HCT116 (cell line): Measurements from ENCODE around the gene GRHL1. TPM values are rescaled to one million over a fixed set of nuclear protein-coding genes. Genes with fewer than 3 reads are reported as not detected.

Experiments used
- ATAC-seq: fragments of 200-7000 bp; cut with Tn5 transposase; 2 replicates; pipeline ENCODE4 v1.9.1; 2020; ENCODE audit warnings: mild to moderate bottlenecking, moderate library complexity
- BruUV-seq: library from RNA; stranded (reverse); fragments of 400-500 nt; replicated peaks from 2 replicates; lab custom pipeline; 2021; lab: Mats Ljungman, UMichigan
- CTCF ChIA-PET: fragments of 300-600 bp; sonication (Branson Sonifier 250); formaldehyde crosslinking; loops from one replicate; lab custom pipeline; 2021; ENCODE audit warnings: antibody characterized with exemption; lab: Charles Lee
- POLR2A ChIA-PET: fragments of 300-600, 350-600 bp; sonication (Branson Sonifier 250); formaldehyde crosslinking; loops from one replicate; lab custom pipeline; 2021; ENCODE audit warnings: antibody characterized with exemption; lab: Charles Lee
- RAD21 ChIA-PET, 2 experiments: fragments of 300-600 bp; sonication (Branson Sonifier 250); formaldehyde crosslinking; loops; one replicate each; lab custom pipeline; 2023; ENCODE audit warnings: low total read pairs in 2 of 2; ENCODE audit not compliant: uncharacterized antibody in 2 of 2, unreplicated experiment in 2 of 2, low non-redundant PET in 1 of 2; lab: Charles Lee
- DNase-seq: peaks from one replicate; pipeline ENCODE4 v3.0.0-alpha.2; 2010; ENCODE audit warnings: low read depth, low spot score
- H2AFZ ChIP-seq: fragments of 200-600 bp; shearing (Covaris generic), sonication (generic); 2 replicates; pipeline ENCODE4 v1.6.1; 2017; ENCODE audit warnings: low read depth, mixed run types, mixed read lengths, antibody characterized with exemption, low read length; ENCODE audit not compliant: poor library complexity, severe bottlenecking
- H3K27ac ChIP-seq: 2 replicates; pipeline ENCODE4 v1.5.1; 2012; ENCODE audit warnings: low read depth, low read length
- H3K27me3 ChIP-seq: fragments of 200-600 bp; sonication (generic); 2 replicates; pipeline ENCODE4 v1.6.1; 2016; ENCODE audit warnings: mixed run types, low read length, mixed read lengths; ENCODE audit not compliant: insufficient read depth
- H3K36me3 ChIP-seq, 2 experiments: fragments of 200-500 bp in 1 of 2; fragments of 200-600 bp in 1 of 2; sonication (Bioruptor generic) in 1 of 2; sonication (generic) in 1 of 2; 2 replicates each; pipeline versions ENCODE4 v1.5.1 to v1.6.1; 2014 to 2016; ENCODE audit warnings: low read length in 2 of 2, inconsistent platforms in 1 of 2, mixed read lengths in 1 of 2, mixed run types in 1 of 2; ENCODE audit not compliant: insufficient read depth in 2 of 2, control insufficient read depth in 1 of 2
- H3K4me1 ChIP-seq, 2 experiments: fragments of 200-600 bp in 1 of 2; sonication (generic) in 1 of 2; 2 replicates each; pipeline versions ENCODE4 v1.5.1 to v1.6.1; 2012 to 2017; ENCODE audit warnings: low read length in 2 of 2, inconsistent platforms in 1 of 2, mild to moderate bottlenecking in 1 of 2, mixed read lengths in 1 of 2, mixed run types in 1 of 2, moderate library complexity in 1 of 2; ENCODE audit not compliant: insufficient read depth in 2 of 2, control insufficient read depth in 1 of 2
- H3K4me2 ChIP-seq: fragments of 200-600 bp; sonication (generic); 2 replicates; pipeline ENCODE4 v1.6.1; 2017; ENCODE audit warnings: mixed run types, low read length, mixed read lengths
- H3K4me3 ChIP-seq, 2 experiments: fragments of 200-600 bp in 1 of 2; sonication (generic) in 1 of 2; replicated peaks in 1 of 2; 2 replicates each; pipeline ENCODE4 v1.5.1; 2011 to 2016; ENCODE audit warnings: low read length in 2 of 2, control low read depth in 1 of 2, low read depth in 1 of 2, mild to moderate bottlenecking in 1 of 2, mixed read lengths in 1 of 2, mixed run types in 1 of 2
- H3K79me2 ChIP-seq: fragments of 200-600 bp; sonication (generic); 2 replicates; pipeline ENCODE4 v1.6.1; 2017; ENCODE audit warnings: mild to moderate bottlenecking, mixed run types, low read length, moderate library complexity, mixed read lengths; ENCODE audit not compliant: insufficient read depth
- H3K9ac ChIP-seq: fragments of 200-600 bp; sonication (generic); 2 replicates; pipeline ENCODE4 v1.6.1; 2016; ENCODE audit warnings: low read length, mixed read lengths
- H3K9me2 ChIP-seq: fragments of 200-600 bp; sonication (generic), shearing (Covaris generic); 2 replicates; pipeline ENCODE4 v1.6.1; 2017; ENCODE audit warnings: mixed run types, mild to moderate bottlenecking, moderate library complexity; ENCODE audit not compliant: insufficient read depth
- H3K9me3 ChIP-seq, 2 experiments: fragments of 200-500 bp in 1 of 2; fragments of 200-600 bp in 1 of 2; sonication (Bioruptor generic) in 1 of 2; sonication (generic) in 1 of 2; 2 replicates each; pipeline ENCODE4 v1.6.1; 2014 to 2017; ENCODE audit warnings: low read length in 2 of 2, mixed read lengths in 2 of 2, inconsistent platforms in 1 of 2, low read depth in 1 of 2, mild to moderate bottlenecking in 1 of 2, mixed run types in 1 of 2, moderate library complexity in 1 of 2; ENCODE audit not compliant: control insufficient read depth in 1 of 2, insufficient read depth in 1 of 2
- H4K20me1 ChIP-seq: fragments of 200-600 bp; sonication (generic), shearing (Covaris generic); 2 replicates; pipeline ENCODE4 v1.6.1; 2017; ENCODE audit warnings: mixed run types, mild to moderate bottlenecking, moderate library complexity; ENCODE audit not compliant: insufficient read depth
- RAD21 ChIP-seq: IDR thresholded peaks from 2 replicates; pipeline ENCODE4 v1.6.1; 2012; ENCODE audit warnings: low read depth, mild to moderate bottlenecking
- SP1 ChIP-seq: IDR thresholded peaks from 2 replicates; pipeline ENCODE4 v1.6.1; 2012; ENCODE audit warnings: low read depth
- intact Hi-C: fragments of 100-400 bp; cut with micrococcal nuclease; formaldehyde crosslinking; loops from 2 replicates; pipeline ENCODE4 v1.10.0; 2022
- total RNA-seq: library from RNA; stranded (reverse); gene quantifications from one replicate; pipeline ENCODE4 v1.2.1, GENCODE V29; 2021; ENCODE audit not compliant: unreplicated experiment

The GRHL1 gene
- total RNA-seq, 1 experiment from 2014 or later = 8.5 TPM

DNA sequence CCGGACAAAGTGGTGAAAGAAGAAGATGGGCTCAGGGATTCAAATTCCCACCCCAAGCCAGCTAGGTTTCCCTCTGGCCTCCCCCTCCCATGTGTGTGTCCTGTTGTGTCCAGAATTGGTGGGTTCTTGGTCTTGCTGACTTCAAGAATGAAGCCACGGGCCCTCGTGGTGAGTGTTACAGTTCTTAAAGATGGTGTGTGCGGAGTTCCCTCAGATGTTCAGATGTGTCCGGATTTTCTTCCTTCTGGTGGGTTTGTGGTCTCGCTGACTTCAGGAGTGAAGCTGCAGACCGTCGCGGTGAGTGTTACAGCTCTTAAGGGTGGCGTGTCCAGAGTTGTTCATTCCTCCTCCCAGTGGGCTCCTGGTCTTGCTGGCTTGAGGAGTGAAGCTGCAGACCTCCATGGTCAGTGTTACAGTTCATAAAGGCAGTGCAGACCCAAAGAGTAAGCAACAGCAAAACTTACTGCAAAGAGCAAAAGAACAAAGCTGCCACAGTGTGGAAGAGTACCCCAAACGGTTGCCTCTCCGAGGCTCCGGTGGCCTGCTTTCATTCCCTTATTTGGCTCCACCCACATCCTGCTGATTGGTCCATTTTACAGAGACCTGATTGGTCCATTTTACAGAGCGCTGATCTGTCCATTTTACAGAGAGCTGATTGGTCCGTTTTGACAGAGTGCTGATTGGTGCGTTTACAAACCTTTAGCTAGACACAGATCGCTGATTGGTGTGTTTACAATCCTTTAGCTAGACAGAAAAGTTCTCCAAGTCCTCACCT is 54.2 kb downstream of the GRHL1 start:
- intact Hi-C loops = no loop called here
- CTCF ChIA-PET = interaction anchor here (0.8 to 1.3 kb wide), 2 partner anchors 20 to 22 kb away, joined by 3 read pairs; no protein-coding TSS in a partner anchor
- no TSS peak for BruUV-seq

DNA sequence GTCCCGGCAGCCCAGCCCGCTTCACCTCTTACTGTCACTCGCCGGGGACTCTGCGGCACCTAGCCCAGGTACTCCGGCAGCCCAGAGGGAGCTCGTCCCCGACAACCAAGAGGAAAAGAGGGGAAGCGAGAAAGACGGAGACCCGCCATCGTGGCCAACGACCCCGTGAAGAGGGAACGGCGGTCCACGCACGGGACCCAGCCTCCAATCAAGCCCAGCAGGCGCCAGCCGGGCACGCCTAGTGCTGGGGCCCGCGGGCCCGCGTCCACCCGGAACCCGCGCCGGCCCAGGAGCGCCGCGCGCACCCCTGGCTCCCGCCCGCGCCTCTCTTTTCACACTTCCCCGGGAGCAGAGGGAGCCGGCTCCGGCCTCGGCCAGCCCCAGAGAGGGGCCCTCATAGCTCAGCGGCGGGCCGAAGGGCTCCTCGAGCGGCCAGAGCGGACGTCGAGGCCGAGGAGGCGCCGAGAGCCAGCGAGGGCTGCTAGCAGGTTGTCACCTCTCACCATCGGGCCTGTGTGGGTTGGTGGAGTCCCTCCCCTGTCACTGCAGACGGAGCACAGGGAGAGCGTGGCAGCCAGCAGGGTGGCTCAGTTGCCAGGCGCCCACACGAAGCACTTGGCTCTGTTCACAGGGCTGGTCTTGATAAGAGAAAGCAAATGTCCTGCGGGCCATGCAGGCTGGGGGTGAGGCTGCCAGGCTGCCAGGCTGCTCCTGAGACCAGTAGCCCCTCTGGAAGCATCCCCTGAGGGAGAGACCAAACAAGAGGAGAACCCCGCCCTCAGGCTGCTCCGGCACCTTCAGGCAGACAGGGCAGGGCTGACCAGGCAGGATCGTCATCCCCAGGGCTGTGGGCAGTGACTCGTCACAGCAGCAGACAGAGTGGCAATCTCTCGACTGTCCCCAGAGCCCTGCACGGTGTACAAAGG is 55.0 kb downstream of the GRHL1 start:
- DNase-seq (peak; percentile 18), ATAC-seq (peak; percentile 54)
- CTCF ChIA-PET = interaction anchor here (0.8 kb wide), 1 partner anchor 23 kb away, joined by 3 read pairs; no protein-coding TSS in a partner anchor
- Histone ChIP-seq H3K9ac (no peak overlapping the region), H3K9me3 (no peaks in the 10 kb centered on the region), H3K4me1 (peaks cover 0 to 13% of the 10 kb centered on the region in 2 experiments; a peak in 1 of 4 replicates), H3K27me3 (no peaks in the 10 kb centered on the region), H3K4me3 (no peak overlapping the region), H3K4me2 (peak overlapping the region; percentile 17; the same call in 1 of the 2 replicates), H3K9me2 (no peaks in the 10 kb centered on the region), H2AFZ (no peak overlapping the region), H3K79me2 (no peaks in the 10 kb centered on the region), H3K36me3 (no peaks in the 10 kb centered on the region), H3K27ac (no peak overlapping the region), H4K20me1 (no peaks in the 10 kb centered on the region)
- RAD21 ChIA-PET = no interaction called here
- no peak for TF ChIP-seq SP1
- intact Hi-C loops = no loop called here
- POLR2A ChIA-PET = no interaction called here
- no TSS peak for BruUV-seq

More for the DNA sequence above, 54.2 kb downstream of the GRHL1 start:
- H3K27me3 ChIP-seq = no peaks in the 10 kb centered on the region
- no peak for TF ChIP-seq RAD21
- ChIA-PET RAD21 (no interaction called here), POLR2A (no interaction called here)
- H3K36me3 ChIP-seq = no peaks in the 10 kb centered on the region
- H3K9me2 ChIP-seq = no peaks in the 10 kb centered on the region
- H3K79me2 ChIP-seq = no peaks in the 10 kb centered on the region
- no peak for ATAC-seq
- no peak overlapping the region for H3K4me3 ChIP-seq
- no peak overlapping the region for H3K27ac ChIP-seq
- H3K4me2 ChIP-seq = no peak overlapping the region
- peaks cover 0 to 13% of the 10 kb centered on the region in 2 experiments; a peak in 1 of 4 replicates for H3K4me1 ChIP-seq
- no peaks in the 10 kb centered on the region for H3K9me3 ChIP-seq
- H3K9ac ChIP-seq = no peak overlapping the region
- no peak for DNase-seq
- H2AFZ ChIP-seq = no peak overlapping the region
- H4K20me1 ChIP-seq = no peaks in the 10 kb centered on the region
